Lung (tissue), 12 donors: Measurements from ENCODE around the gene TMEM87A. TPM values are rescaled to one million over a fixed set of nuclear protein-coding genes. Genes with fewer than 3 reads are reported as not detected.

Experiments used
- ATAC-seq: fragments of 200-7000 bp; cut with Tn5 transposase; one replicate; pipeline ENCODE4 v1.9.1; 2020; ENCODE audit warnings: moderate number of reproducible peaks; ENCODE audit not compliant: insufficient read depth, low FRiP score
- DNase-seq, 3 donors: peaks; one replicate each; pipeline ENCODE4 v3.0.0-alpha.2; 2013 to 2017
- H3K27ac ChIP-seq, 2 donors: one replicate each; pipeline ENCODE4 v1.5.1; 2013; ENCODE audit warnings: mild to moderate bottlenecking in 2 of 2, moderate library complexity in 2 of 2, control low read depth in 1 of 2, inconsistent platforms in 1 of 2, low read depth in 1 of 2, low read length in 1 of 2
- H3K27me3 ChIP-seq, 3 donors: one replicate each; pipeline ENCODE4 v1.5.1; 2013; ENCODE audit warnings: low read length in 2 of 3; ENCODE audit not compliant: control insufficient read depth in 3 of 3, insufficient read depth in 3 of 3
- H3K36me3 ChIP-seq, 4 donors: one replicate each; pipeline ENCODE4 v1.5.1; 2013; ENCODE audit warnings: low read length in 4 of 4, mild to moderate bottlenecking in 1 of 4, moderate library complexity in 1 of 4; ENCODE audit not compliant: control insufficient read depth in 4 of 4, insufficient read depth in 4 of 4
- H3K4me1 ChIP-seq, 5 donors: one replicate each; pipeline ENCODE4 v1.5.1; 2013; ENCODE audit warnings: low read length in 5 of 5, mild to moderate bottlenecking in 2 of 5, moderate library complexity in 1 of 5; ENCODE audit not compliant: control insufficient read depth in 5 of 5, insufficient read depth in 5 of 5
- H3K4me3 ChIP-seq: one replicate; pipeline ENCODE4 v1.5.1; 2013; ENCODE audit warnings: mild to moderate bottlenecking, control low read depth, moderate library complexity
- H3K9ac ChIP-seq, 2 donors: one replicate each; pipeline ENCODE4 v1.5.1; 2013; ENCODE audit warnings: low read length in 2 of 2, control low read depth in 1 of 2; ENCODE audit not compliant: insufficient read depth in 1 of 2
- H3K9me3 ChIP-seq, 4 donors: one replicate each; pipeline ENCODE4 v1.5.1; 2013; ENCODE audit warnings: low read length in 3 of 4, mild to moderate bottlenecking in 1 of 4, moderate library complexity in 1 of 4; ENCODE audit not compliant: control insufficient read depth in 4 of 4, insufficient read depth in 3 of 4
- CTCF ChIP-seq: IDR thresholded peaks from 2 replicates; pipeline ENCODE4 v1.5.1; 2012; ENCODE audit warnings: mild to moderate bottlenecking; ENCODE audit errors: control extremely low read depth, extremely low read depth
- WGBS, 2 donors: extraction: QIAGEN DNeasy Blood & Tissue Kit; methylation state at CpG; one replicate each; pipeline ENCODE4 v1.1.7; 2013; 5-methylcytosine and 5-hydroxymethylcytosine counted together
- polyA plus RNA-seq, 2 donors: library from polyadenylated mRNA; stranded (reverse); fragments of 200-250 nt; gene quantifications; one replicate each; pipeline ENCODE4 v1.2.1, GENCODE V29; 2013
- total RNA-seq, 2 donors: library from RNA; depleted of rRNA in 1 of 2; stranded (reverse); fragments of >200 nt in 1 of 2; gene quantifications; one replicate each; pipeline ENCODE4 v1.2.1, GENCODE V29; 2014 to 2021
- donor health status: control.
- donor health status: control.
- donor health status: Bipolar disorder and iron deficiency.
- donor health status: healthy.
- donor health status: DM: yes; HTN: yes; CAD: no.

TMEM87A gene
- total and polyA plus RNA-seq, 4 donors, result 50.3 to 196 (median 86.9) TPM

GRCh38 chr15:42228036-42228435 lies 45.2 kb downstream of the TMEM87A start:
- Histone ChIP-seq H3K4me3 (no peak overlapping the region), H3K27me3 (no peaks in the 10 kb centered on the region), H3K27ac (no peak overlapping the region), H3K9ac (no peak overlapping the region), H3K36me3 (peaks cover 12 to 70% (median 43%) of the 10 kb centered on the region in 4 donors), H3K9me3 (no peaks in the 10 kb centered on the region), H3K4me1 (peaks cover 0 to 2% (median 0%) of the 10 kb centered on the region in 5 donors)
- DNase-seq, result no peak
- no peak for TF ChIP-seq CTCF
- WGBS, 2 donors, result 38 to 53% methylated on average over 1 of the region's 1 CpG
- ATAC-seq, result no peak

- ATAC-seq, result no peak
- Histone ChIP-seq H3K27ac (no peak overlapping the region), H3K27me3 (no peaks in the 10 kb centered on the region), H3K36me3 (peaks cover 14 to 64% (median 42%) of the 10 kb centered on the region in 4 donors), H3K9ac (no peak overlapping the region), H3K9me3 (no peaks in the 10 kb centered on the region), H3K4me3 (no peak overlapping the region), H3K4me1 (peaks cover 0 to 2% (median 0%) of the 10 kb centered on the region in 5 donors)
- no peak for DNase-seq
- TF ChIP-seq CTCF, result no peak
- 92 to 94% methylated on average over 5 of the region's 5 CpGs for WGBS, 2 donors
Measured at GRCh38 chr15:42226648-42227047, 46.6 kb downstream of the TMEM87A start.

GRCh38 chr15:42220216-42220615 lies 53.0 kb downstream of the TMEM87A start:
- H3K27me3 ChIP-seq, result no peaks in the 10 kb centered on the region
- peaks cover 11 to 34% (median 27%) of the 10 kb centered on the region in 4 donors for H3K36me3 ChIP-seq
- no peak for ATAC-seq
- no peak overlapping the region for H3K4me3 ChIP-seq
- H3K4me1 ChIP-seq, result peaks cover 0 to 3% (median 0%) of the 10 kb centered on the region in 5 donors
- WGBS, 2 donors, result 38 to 46% methylated on average over 2 of the region's 2 CpGs
- H3K27ac ChIP-seq, result no peak overlapping the region
- H3K9me3 ChIP-seq, result no peaks in the 10 kb centered on the region
- no peak for DNase-seq
- H3K9ac ChIP-seq, result no peak overlapping the region
- no peak for TF ChIP-seq CTCF

GRCh38 chr15:42218953-42219592 lies 54.2 kb downstream of the TMEM87A start:
- DNase-seq (no peak), ATAC-seq (no peak)
- TF ChIP-seq CTCF, result no peak

More at GRCh38 chr15:42218953-42219592, 54.2 kb downstream of the TMEM87A start:
- H3K9ac ChIP-seq, result no peak overlapping the region
- H3K36me3 ChIP-seq, result peaks cover 11 to 30% (median 22%) of the 10 kb centered on the region in 4 donors
- peaks cover 0 to 3% (median 0%) of the 10 kb centered on the region in 5 donors for H3K4me1 ChIP-seq
- no peaks in the 10 kb centered on the region for H3K9me3 ChIP-seq
- H3K27me3 ChIP-seq, result no peaks in the 10 kb centered on the region
- no peak overlapping the region for H3K4me3 ChIP-seq
- H3K27ac ChIP-seq, result no peak overlapping the region
- WGBS, 2 donors, result 26 to 31% methylated on average over 2 of the region's 2 CpGs
